CD4-positive, alpha-beta T cell (primary cell): Measurements from ENCODE around the gene IP6K3. TPM values are rescaled to one million over a fixed set of nuclear protein-coding genes. Genes with fewer than 3 reads are reported as not detected.

Source experiments
- ATAC-seq: fragments of 200-7000 bp; cut with Tn5 transposase; one replicate; pipeline ENCODE4 v1.10.0; 2022; ENCODE audit warnings: mild to moderate bottlenecking; ENCODE audit not compliant: poor library complexity
- CTCF ChIA-PET: fragments of 350-600 bp; sonication (Branson Sonifier 250); formaldehyde crosslinking; loops from one replicate; lab custom pipeline; 2021; ENCODE audit warnings: antibody characterized with exemption, inconsistent platforms; lab: Charles Lee
- POLR2A ChIA-PET: fragments of 350-600 bp; sonication (Branson Sonifier 250); formaldehyde crosslinking; loops from one replicate; lab custom pipeline; 2021; ENCODE audit warnings: antibody characterized with exemption, inconsistent platforms; lab: Charles Lee
- DNase-seq, 14 experiments: peaks; one replicate each; pipeline ENCODE4 v3.0.0-alpha.2; 2013 to 2020; ENCODE audit warnings: mixed read lengths in 2 of 14
- H3K27ac ChIP-seq, 2 donors: one replicate each; pipeline versions ENCODE4 v1.5.1 to v1.7.0; 2013; ENCODE audit warnings: low read length in 2 of 2, low read depth in 1 of 2, mild to moderate bottlenecking in 1 of 2
- H3K27me3 ChIP-seq, 2 experiments: 1 replicate in 1 of 2; 2 replicates in 1 of 2; pipeline versions ENCODE4 v1.6.1 to v1.7.0; 2013; ENCODE audit warnings: low read length in 2 of 2, control low read depth in 1 of 2, mild to moderate bottlenecking in 1 of 2, moderate library complexity in 1 of 2; ENCODE audit not compliant: insufficient read depth in 2 of 2, control insufficient read depth in 1 of 2
- H3K36me3 ChIP-seq: one replicate; pipeline ENCODE4 v1.6.1; 2013; ENCODE audit warnings: low read length, control low read depth; ENCODE audit not compliant: insufficient read depth
- H3K4me1 ChIP-seq: one replicate; pipeline ENCODE4 v1.6.1; 2013; ENCODE audit warnings: low read length, control low read depth; ENCODE audit not compliant: insufficient read depth
- H3K4me3 ChIP-seq: one replicate; pipeline ENCODE4 v1.5.1; 2013; ENCODE audit warnings: mild to moderate bottlenecking, low read length, moderate library complexity
- H3K9me3 ChIP-seq, 2 experiments: 1 replicate in 1 of 2; 2 replicates in 1 of 2; pipeline versions ENCODE4 v1.6.1 to v1.7.0; 2013; ENCODE audit warnings: low read length in 2 of 2, mild to moderate bottlenecking in 2 of 2, control low read depth in 1 of 2, moderate library complexity in 1 of 2; ENCODE audit not compliant: control insufficient read depth in 1 of 2, insufficient read depth in 1 of 2
- H3K27ac Mint-ChIP-seq: one replicate; pipeline ENCODE4 v1.8.0; 2020; ENCODE audit warnings: mixed read lengths
- H3K27me3 Mint-ChIP-seq: one replicate; pipeline ENCODE4 v1.8.0; 2021; ENCODE audit warnings: mixed read lengths
- H3K36me3 Mint-ChIP-seq: one replicate; pipeline ENCODE4 v1.8.0; 2021; ENCODE audit warnings: low read depth, mixed read lengths
- H3K4me1 Mint-ChIP-seq: one replicate; pipeline ENCODE4 v1.8.0; 2021; ENCODE audit warnings: low read depth, mixed read lengths
- H3K4me3 Mint-ChIP-seq: one replicate; pipeline ENCODE4 v1.8.0; 2020; ENCODE audit warnings: mild to moderate bottlenecking, mixed read lengths
- H3K9me3 Mint-ChIP-seq: one replicate; pipeline ENCODE4 v1.8.0; 2020; ENCODE audit warnings: mixed read lengths
- CTCF ChIP-seq: fragments of 200-600 bp; IDR thresholded peaks from one replicate; pipeline ENCODE4 v1.8.0; 2022; ENCODE audit warnings: antibody characterized with exemption, mild to moderate bottlenecking
- intact Hi-C, 2 experiments: fragments of 100-400 bp; cut with DNase I in 1 of 2; cut with micrococcal nuclease in 1 of 2; formaldehyde crosslinking; loops; one replicate each; pipeline versions ENCODE4 v1.15.1 to v1.9.0; 2023 to 2025; cut with DNase I, micrococcal nuclease
- total RNA-seq, 174 experiments: library from RNA in 2 of 174; stranded (reverse) in 2 of 174; gene quantifications; one replicate each; pipeline ENCODE4 v1.2.3 and lab custom pipeline; 2021 to 2026

Gene IP6K3
- total RNA-seq, 2 experiments from 2014 or later = not detected

- Mint-ChIP-seq H3K36me3 (no peaks in the 10 kb centered on the region), H3K27ac (no peak overlapping the region), H3K4me3 (no peak overlapping the region), H3K4me1 (no peaks in the 10 kb centered on the region), H3K27me3 (no peaks in the 10 kb centered on the region), H3K9me3 (no peaks in the 10 kb centered on the region)
- H3K27ac ChIP-seq = no peak overlapping the region
- no peak overlapping the region for H3K4me3 ChIP-seq
- CTCF ChIA-PET = no interaction called here
- TF ChIP-seq CTCF = no peak
- ATAC-seq (no peak), DNase-seq (no peak)
- no peaks in the 10 kb centered on the region for H3K36me3 ChIP-seq
- POLR2A ChIA-PET = no interaction called here
- no peaks in the 10 kb centered on the region for H3K4me1 ChIP-seq
- H3K27me3 ChIP-seq = no peaks in the 10 kb centered on the region
- intact Hi-C loops = no loop called here
- no peaks in the 10 kb centered on the region for H3K9me3 ChIP-seq
Measured at GRCh38 chr6:33757113-33757512, 10.4 kb upstream of the IP6K3 start.

GRCh38 chr6:33756211-33756954 is 9.7 kb upstream of the IP6K3 start:
- H3K4me1 Mint-ChIP-seq = no peaks in the 10 kb centered on the region
- H3K27me3 ChIP-seq = no peaks in the 10 kb centered on the region
- POLR2A ChIA-PET = interaction anchor here (0.7 kb wide), 1 partner anchor 12 kb away, joined by 3 read pairs; no protein-coding TSS in a partner anchor
- H3K27ac ChIP-seq = no peak overlapping the region
- intact Hi-C loops = no loop called here
- ATAC-seq (no peak), DNase-seq (no peak)
- TF ChIP-seq CTCF = no peak
- H3K4me3 Mint-ChIP-seq = no peak overlapping the region
- H3K36me3 ChIP-seq = no peaks in the 10 kb centered on the region
- no peak overlapping the region for H3K4me3 ChIP-seq
- no peaks in the 10 kb centered on the region for H3K9me3 Mint-ChIP-seq
- no peaks in the 10 kb centered on the region for H3K27me3 Mint-ChIP-seq
- CTCF ChIA-PET = no interaction called here
- no peaks in the 10 kb centered on the region for H3K4me1 ChIP-seq
- H3K9me3 ChIP-seq = no peaks in the 10 kb centered on the region
- no peaks in the 10 kb centered on the region for H3K36me3 Mint-ChIP-seq
- no peak overlapping the region for H3K27ac Mint-ChIP-seq

GRCh38 chr6:33755070-33755869 is 8.6 kb upstream of the IP6K3 start:
- Mint-ChIP-seq H3K27me3 (no peaks in the 10 kb centered on the region), H3K36me3 (no peaks in the 10 kb centered on the region), H3K4me3 (no peak overlapping the region), H3K4me1 (no peaks in the 10 kb centered on the region), H3K9me3 (no peaks in the 10 kb centered on the region), H3K27ac (no peak overlapping the region)
- Histone ChIP-seq H3K4me3 (no peak overlapping the region), H3K27me3 (no peaks in the 10 kb centered on the region), H3K27ac (no peak overlapping the region), H3K36me3 (no peaks in the 10 kb centered on the region), H3K9me3 (no peaks in the 10 kb centered on the region), H3K4me1 (no peaks in the 10 kb centered on the region)
- ChIA-PET POLR2A (interaction anchor here (0.7 kb wide), 1 partner anchor 11 kb away, joined by 3 read pairs; no protein-coding TSS in a partner anchor), CTCF (no interaction called here)
- DNase-seq (no peak), ATAC-seq (no peak)
- intact Hi-C loops = no loop called here
- no peak for TF ChIP-seq CTCF
